GM18858 (cell line): ENCODE data around the gene PRDM7.
"Not testable (repeated sequence)": the region's sequence is repeated elsewhere in the genome, so short reads cannot be mapped to it uniquely, and the experiment has no call there.

ENCODE experiments used
- ATAC-seq: cut with Tn5 transposase; IDR thresholded peaks from one replicate; pipeline ENCODE4 v1.9.1; 2021; ENCODE audit not compliant: unreplicated experiment

PRDM7 gene

DNA sequence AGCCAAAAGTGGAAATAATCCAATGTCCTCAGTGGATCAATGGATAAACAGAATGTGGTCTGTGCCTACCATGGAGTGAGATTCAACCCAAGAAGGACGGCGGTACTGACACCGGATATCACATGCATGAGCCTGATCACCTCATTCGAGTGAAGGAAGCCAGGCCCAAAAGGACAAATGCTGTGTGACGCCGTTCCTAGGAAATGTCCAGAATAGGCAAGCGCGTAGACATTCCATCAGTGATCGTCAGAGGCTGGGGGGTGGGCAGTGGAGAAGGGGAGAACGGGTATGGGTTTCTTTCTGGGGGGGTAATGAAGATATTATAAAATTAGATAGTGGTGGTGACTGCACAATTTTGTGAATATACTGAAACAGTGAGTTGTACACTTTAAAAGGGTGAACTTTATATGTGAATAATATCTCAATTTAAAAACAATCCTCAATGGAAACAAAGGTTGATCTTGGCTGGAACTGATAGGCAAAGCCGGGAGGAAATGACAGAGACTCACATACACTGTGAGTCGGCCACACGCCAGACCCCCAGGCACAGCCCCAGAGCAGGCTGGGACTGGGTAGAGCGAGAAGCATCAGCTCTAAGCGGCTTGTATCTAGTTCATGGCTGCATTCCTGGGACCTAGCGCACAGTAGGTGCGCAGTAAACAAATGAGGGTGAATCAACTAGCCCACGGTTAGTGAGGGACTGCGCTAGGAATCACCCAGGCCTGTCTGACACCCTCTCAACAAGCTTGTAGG, 61.4 kb downstream of the PRDM7 start:
- ATAC-seq: no peak

DNA sequence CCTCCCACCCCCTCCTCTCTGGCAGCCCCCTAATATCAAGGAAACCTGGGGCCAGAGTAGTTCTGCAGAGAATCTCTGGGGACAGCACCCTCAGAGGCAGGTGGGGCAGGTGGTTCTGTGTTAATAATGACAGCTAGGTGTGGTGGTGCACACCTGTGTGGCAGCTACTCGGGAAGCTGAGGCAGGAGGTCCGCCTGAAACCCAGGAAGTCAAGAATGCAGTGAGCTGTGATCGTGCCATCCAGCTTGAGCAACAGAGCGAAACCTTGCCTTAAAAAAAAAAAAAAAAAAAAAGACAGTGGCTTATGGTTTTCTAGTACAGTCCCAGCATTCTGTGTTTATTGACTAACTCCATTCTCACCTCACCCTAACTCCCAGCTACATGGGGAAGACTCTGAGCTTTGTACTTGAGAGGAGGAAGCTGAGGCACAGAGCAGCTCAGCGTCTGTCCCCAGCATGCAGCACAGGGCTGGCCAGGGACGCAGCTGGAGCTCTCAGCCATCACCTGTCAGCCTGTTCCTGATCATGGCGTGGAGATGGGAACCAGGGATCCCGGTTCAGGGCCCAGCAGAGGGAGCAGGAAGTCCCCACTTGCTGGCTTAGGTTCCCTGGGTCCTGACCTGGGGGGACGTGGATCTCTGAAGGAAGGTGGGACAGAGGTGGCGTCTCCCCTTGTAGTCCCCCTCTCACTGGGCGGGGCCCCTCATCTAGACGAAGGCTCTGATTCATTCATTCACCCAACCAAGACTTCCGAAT, 64.0 kb downstream of the PRDM7 start:
- no peak for ATAC-seq

DNA sequence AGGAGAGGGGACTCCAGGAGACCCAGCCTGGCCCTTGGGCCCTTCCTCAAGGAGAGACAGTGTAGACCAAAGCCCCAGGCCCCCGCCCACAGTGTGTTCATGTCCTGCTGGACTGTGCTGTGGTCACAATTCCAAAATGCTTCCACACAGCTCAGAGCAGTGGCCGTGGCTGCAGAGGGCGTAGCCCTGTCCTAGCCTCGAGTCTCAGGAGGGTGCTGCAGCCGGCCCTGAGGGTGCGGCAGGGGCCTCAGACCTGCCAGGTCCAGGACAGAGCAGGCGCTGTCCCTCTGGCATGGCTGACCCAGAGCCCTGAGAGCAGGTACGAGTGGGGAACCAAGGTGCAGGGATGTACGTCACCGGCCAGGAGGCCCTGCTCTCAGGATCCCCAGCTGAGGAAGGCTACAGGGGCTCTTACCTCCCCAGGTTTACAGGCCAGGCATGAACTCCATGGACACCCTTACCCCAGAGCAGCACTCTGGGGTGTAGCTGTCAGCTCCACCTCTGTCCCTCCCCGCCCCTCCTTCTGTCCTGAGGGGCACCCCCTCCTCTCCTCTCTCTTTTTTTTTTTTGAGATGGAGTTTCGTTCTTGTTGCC, 65.1 kb downstream of the PRDM7 start:
- no peak for ATAC-seq

DNA sequence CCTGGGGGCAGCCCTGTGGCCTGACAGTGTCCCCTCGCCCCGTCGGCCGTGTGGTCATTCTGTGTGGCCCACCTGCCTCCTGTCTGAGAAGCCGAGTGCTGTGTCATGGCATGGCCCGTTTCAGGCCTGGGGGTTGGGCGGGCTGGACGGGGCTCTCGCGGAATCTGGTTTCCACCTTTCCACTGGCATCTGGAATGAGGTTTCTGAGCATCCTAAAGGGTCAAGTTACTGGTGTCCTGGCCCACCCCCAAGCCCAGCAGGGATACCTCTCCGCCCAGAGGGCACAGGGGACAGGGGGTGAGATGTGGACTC, 65.7 kb downstream of the PRDM7 start:
- no peak for ATAC-seq

DNA sequence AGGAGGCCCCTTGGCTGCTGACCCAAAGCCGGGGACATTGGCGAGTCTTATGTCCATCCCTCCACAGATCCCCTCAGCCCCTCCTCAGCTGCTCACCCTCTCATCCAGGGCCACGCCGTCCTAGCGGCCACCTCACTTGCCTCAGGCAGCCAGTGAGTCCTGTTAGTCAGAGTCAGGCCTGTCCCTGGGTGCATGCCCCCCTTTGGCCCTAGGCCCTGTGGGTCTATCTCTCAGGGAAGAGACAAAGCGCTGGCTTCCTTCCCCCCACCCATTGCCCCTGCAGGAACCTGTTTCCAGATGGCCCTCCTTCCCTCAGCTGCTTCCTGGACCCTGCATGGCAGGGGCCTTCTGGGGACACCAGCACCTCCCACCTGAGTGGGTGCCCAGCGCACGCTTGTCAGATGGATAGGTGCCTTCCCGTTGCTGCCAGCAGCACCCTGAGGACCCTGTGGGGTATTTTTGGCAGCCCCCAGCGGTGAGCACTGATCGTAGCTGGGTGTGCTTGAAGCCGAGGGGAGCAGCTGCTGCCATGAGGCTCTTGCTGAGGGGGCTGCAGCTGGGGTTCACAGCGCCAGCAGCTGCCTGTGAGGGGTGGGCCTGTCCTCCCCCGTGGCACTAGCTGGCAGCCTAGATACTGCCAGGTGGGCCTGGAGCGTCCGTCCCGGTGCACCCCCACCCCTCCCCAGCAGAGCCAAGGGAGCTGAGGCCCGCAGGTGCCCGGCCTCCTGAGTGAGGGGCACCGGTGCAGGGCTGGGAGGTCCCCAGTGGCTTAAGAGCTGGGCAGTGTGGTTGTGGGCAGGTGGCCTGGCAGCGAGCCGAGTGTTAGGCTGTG, 66.2 kb downstream of the PRDM7 start:
- ATAC-seq: no peak

DNA sequence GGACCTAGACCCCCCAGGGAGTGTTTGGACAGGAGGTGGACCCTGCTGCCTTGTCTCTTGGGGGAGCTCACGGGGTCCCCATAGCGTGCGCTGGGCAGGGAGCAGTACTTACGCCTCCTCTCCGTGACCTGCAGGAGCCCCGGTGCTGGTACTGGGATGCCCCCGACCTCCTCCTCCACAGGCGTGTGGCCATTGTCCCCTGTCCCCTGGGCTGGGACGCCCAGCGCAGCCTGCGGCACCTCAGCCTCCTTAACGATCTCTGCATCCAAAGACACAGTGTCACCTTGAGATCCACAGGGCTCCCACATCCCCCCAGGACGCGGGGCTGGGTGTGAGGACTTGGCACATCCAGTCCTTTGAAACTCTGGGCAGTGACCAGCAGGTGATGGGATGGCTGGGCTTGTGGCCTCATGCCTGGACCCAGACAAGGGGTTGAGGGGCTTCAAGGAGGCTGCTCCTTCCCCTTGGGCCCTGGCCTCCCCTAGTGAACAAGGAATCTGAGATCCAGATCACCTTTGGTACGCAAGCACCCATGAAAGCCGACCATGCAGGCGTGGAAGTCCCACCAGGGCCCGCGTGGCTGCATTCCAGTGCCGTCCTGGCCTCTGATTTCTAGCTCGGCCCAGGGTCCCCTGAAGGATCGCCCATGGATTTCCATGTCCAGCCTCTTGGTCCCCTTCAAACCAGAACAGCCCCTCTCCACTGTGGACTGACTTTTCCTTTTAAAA, 67.8 kb downstream of the PRDM7 start:
- ATAC-seq: no peak

DNA sequence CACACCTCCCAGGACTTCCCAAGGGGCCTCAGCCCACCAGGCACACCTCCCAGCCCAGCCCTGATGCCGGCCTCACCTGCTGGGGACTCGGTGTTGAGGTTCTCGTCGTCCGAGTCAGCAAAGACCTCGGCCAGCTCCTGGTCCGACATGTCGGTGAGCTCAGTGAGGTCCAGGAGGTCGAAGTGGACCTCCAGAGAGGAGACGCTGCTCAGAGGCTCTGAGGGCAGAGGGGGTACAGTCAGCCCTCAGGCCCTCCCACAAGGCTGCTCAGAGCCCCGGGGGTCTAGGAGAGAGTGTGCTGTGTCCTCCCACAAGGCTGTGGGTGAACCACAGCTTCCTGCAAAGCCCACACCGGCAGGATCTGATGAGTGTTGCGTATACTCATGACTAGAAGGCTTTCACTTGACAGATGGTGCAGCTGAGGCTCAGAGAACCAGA, 68.4 kb downstream of the PRDM7 start:
- no peak for ATAC-seq

DNA sequence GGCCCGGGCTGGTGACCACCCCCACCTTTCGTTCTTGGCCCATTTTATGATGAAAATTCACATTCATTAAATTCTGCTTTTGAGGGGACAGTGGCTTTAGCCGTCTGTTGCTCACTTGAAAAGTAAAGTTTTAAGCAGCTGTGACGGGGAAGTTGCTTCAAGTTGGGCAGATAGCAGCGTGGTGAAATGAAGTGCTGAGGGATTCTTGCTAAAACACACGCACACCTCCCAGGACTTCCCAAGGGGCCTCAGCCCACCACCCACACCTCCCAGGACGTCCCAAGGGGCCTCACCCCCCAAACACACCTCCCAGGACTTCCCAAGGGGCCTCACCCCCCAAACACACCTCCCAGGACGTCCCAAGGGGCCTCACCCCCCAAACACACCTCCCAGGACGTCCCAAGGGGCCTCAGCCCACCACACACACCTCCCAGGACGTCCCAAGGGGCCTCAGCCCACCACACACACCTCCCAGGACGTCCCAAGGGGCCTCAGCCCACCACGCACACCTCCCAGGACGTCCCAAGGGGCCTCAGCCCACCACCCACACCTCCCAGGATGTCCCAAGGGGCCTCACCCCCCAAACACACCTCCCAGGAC, 69.4 kb downstream of the PRDM7 start:
- ATAC-seq: not testable (repeated sequence)

DNA sequence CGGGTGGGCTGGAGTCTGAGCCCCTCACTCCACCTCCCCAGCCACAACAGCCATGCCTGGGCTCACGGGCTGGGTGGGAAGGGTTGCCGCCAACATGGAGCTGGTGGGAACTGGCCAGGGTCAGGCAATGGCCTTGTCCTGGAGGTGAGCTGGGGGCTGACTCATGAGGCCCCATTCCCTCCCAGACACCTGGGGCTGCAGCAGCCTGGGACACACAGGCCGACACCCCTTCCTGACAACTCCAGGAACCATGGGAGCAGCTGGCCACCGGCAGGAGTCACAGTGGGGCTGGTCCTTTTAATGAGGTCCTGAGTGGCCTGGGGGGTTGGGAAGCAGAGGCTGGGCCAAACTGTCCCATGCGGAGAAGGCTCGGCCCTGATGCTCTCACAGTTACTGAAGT, 70.1 kb downstream of the PRDM7 start:
- ATAC-seq: no peak
